GM18502 (cell line): ENCODE data around the gene SLC9A8.
"Not testable (repeated sequence)": the region's sequence is repeated elsewhere in the genome, so short reads cannot be mapped to it uniquely, and the experiment has no call there.

Source experiments
- ATAC-seq: cut with Tn5 transposase; IDR thresholded peaks from one replicate; pipeline ENCODE4 v1.9.1; 2021; ENCODE audit warnings: mild to moderate bottlenecking; ENCODE audit not compliant: unreplicated experiment, poor library complexity

Gene SLC9A8

GRCh38 chr20:49890471-49891361, 78.1 kb downstream of the SLC9A8 start:
- no peak for ATAC-seq

- no peak for ATAC-seq
Measured at GRCh38 chr20:49891476-49892110, 79.0 kb downstream of the SLC9A8 start.

GRCh38 chr20:49892260-49892659, 79.6 kb downstream of the SLC9A8 start:
- no peak for ATAC-seq

- ATAC-seq, result no peak
Measured at GRCh38 chr20:49892817-49893216, 80.2 kb downstream of the SLC9A8 start.

GRCh38 chr20:49893242-49894072, 80.8 kb downstream of the SLC9A8 start:
- no peak for ATAC-seq

- ATAC-seq, result no peak
Measured at GRCh38 chr20:49894073-49894470, 81.4 kb downstream of the SLC9A8 start.

GRCh38 chr20:49895474-49896093, 83.0 kb downstream of the SLC9A8 start:
- ATAC-seq, result not testable (repeated sequence)

GRCh38 chr20:49896204-49896603, 83.6 kb downstream of the SLC9A8 start:
- ATAC-seq, result no peak

- ATAC-seq, result no peak
Measured at GRCh38 chr20:49899541-49900383, 87.1 kb downstream of the SLC9A8 start.

GRCh38 chr20:49901588-49901987, 89.0 kb downstream of the SLC9A8 start:
- no peak for ATAC-seq

GRCh38 chr20:49904440-49905214, 92.0 kb downstream of the SLC9A8 start:
- no peak for ATAC-seq

GRCh38 chr20:49905415-49906091, 92.9 kb downstream of the SLC9A8 start:
- ATAC-seq, result no peak

- ATAC-seq, result no peak
Measured at GRCh38 chr20:49906101-49906604, 93.5 kb downstream of the SLC9A8 start.

GRCh38 chr20:49906615-49907154, 94.1 kb downstream of the SLC9A8 start:
- no peak for ATAC-seq

- ATAC-seq, result no peak
Measured at GRCh38 chr20:49907405-49908257, 95.0 kb downstream of the SLC9A8 start.

GRCh38 chr20:49908258-49908565, 95.6 kb downstream of the SLC9A8 start:
- no peak for ATAC-seq
